HG03457 (cell line): Measurements from ENCODE around the gene NQO2.
A peak's percentile ranks its signal among the peaks of the same experiment; 100 is the strongest.

Source experiments
- ATAC-seq: cut with Tn5 transposase; IDR thresholded peaks from one replicate; pipeline ENCODE4 v1.9.1; 2021; ENCODE audit warnings: moderate number of reproducible peaks; ENCODE audit not compliant: unreplicated experiment

NQO2 gene, protein sequence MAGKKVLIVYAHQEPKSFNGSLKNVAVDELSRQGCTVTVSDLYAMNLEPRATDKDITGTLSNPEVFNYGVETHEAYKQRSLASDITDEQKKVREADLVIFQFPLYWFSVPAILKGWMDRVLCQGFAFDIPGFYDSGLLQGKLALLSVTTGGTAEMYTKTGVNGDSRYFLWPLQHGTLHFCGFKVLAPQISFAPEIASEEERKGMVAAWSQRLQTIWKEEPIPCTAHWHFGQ

DNA sequence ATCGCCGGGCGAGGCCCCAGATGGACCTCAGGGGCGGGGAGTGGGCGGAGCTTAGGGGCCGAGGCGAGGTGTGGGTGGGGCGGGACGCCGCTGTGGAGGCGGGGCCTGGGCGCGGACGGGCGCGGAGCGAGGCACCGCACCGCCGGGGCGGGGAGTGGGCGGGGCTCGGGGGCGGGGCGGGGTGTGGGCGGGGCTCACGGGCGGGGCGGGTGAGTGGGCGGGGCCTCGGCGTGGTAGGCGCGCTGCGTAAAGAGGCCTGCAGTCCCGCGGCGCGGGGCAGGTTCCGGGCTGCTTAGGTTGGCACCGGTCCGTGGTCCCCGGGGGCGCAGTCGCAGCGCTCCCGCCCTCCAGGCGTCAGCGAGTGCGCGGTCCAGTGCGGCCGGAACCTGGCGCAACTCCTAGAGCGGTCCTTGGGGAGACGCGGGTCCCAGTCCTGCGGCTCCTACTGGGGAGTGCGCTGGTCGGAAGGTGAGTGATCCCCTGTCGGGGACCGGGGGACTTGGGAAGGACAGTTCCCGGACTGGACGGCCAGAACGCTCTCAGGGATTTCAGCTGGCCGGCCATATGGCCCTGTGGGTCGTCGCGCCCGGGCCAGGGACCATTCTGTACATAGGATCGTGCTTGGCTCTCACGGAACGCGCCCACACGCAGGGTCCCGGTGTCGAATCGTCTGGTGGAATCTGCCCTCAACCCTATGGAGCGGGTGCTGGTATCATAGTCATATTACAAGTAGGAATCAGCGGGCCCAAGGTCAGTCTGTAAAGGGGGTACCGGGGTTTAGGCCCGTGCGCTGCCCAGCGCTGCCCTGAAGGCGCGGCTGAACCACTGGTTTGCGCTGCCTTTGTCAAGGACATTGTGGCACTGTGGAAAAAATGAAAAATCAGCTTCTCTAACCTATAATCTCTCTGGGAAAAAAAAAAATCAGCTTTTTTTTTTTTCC lies at the start of gene NQO2:
Gene NQO2, plus strand, starts transcription at position 277 of the 940 bp plus-strand sequence. CDS start 6,659 bp downstream, outside the sequence.
- ATAC-seq, result peak; percentile 52

DNA sequence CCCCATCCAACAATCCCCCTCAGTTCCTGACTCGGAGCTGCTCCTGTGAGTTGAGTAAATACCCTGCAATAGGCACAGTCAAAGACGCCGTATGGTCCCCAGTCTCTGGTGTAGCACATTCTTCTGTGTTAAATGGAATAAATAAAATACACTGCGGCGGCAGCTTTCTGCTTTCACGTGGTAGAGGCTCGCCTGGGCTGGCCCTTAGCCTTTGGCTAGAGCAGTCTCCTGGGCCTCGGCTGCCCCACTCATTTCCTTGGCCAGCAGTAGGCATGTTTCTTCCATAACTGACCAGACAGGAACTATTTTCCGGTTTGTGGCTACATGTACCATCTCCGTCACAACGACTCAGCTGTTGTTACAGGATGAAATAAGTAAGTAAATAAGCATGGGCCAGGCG lies 49.0 kb upstream of the NQO2 start:
- ATAC-seq, result no peak

DNA sequence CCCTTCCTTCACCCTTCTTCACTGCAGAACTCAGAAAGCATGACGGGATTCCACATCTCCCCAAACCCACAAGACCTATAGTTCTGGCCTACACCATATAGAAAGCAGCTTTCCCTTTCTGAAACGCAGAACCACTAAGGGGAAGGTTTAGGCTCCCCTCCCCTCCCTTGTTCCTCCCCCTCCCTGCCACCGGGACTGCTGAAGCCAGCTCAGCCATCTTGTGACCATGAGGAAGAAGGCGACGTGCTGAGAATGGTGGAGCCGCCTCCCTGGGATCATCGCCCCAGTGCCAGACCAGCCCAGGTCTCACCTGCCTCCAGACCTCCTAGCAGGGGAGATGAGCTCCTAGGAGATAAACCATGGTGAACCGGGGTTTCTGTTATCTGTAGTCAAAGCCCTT lies 48.0 kb upstream of the NQO2 start:
- no peak for ATAC-seq

DNA sequence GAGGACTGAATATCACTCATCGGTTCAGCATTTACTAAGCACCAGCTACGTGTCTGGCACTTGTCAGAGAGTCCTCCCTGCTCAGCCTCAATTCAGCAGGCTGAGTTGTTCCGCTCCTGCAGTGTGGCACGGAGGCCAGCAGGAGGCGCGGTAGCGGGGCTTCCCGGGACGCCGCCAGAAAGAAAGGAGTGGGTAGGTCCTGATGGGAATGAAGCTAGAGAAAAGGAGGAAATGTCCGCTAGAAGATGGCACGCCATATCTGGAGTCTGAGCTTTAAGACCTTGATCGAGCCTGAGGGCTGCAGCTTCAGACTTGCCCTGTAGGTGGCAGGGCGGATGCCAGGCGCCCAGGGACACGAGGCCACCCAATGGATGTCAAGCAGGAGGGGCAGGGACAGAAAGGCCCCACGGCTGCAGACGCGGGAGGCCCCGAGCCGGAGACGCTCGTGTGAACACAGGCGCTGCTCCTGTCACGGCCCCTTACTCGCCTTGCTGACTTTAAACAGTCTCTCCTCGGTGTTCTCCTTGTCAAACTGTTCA lies 47.1 kb upstream of the NQO2 start:
- no peak for ATAC-seq

DNA sequence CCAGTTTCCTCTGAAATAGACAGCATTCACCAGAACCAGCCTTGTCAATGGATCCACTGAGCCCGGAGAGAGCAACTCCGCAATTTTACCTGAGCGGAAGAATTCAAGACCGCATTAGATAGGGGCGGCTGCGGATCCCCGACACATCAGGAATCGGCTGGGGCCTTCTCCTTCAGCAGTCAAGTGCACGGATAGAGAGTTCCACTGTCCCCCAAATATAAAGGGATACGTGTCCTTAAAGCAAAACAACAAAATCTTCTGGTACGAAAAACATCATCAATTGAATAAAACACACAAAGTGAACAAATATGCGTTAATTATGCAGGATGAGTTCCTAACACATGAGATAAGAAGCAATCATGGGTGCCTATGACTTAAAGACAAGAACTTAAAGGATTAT lies 46.6 kb upstream of the NQO2 start:
- ATAC-seq, result no peak

DNA sequence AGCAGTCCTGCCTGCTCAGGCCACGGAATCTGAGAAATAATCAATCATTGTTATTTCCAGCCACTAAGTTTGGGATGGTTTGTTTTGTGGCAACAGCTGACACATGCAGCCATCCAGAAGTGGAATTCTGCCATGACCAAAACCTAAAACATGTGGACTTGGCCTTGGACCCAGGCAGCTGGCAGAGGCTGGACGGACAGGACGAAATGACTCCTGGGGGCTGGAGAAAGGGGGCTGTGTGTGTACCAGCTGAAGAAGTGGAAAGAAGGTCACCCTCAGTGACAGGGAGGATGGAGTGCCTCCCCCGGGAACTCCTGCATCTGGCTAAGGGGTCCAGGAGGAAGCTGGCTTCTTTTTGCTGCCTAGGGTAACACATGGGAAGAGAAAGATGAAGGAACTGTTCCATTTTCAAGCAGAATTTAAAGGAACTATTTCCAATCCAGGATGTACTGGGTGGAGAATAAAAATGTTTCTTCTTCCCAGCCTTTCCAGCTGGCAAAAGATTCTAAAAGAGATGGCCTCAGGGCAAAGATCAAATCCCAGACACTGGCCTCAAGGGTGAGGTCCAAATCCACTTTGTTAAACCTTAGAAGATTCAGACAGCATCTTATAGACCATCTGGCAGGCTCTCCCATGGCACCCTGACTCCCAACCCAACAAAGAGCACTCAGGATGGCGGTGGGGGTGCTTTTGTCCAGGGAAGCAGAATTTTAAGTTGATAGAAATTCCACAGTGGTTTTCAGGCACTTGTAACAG lies 42.6 kb upstream of the NQO2 start:
- ATAC-seq, result no peak

- no peak for ATAC-seq
Observed at GRCh38 chr6:2957696-2958330, 41.9 kb upstream of the NQO2 start.

DNA sequence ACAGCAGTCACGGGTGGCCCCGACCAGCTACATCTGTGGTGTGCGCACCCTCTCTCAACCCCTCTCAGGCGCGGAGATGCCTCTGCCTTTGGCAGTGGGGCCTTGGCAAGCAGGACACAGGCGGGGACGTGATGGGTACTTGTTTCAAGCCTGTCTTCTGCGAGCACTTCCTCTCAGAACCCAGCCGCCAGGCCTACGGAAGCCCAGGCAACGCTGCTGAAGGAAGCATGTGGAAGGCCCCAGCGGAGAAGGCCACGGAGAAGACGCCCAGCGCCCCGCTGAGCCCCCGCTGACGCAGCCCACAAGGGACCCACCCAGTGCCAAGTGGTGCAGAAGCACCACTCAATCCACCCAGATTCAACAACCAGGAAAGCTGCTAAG lies 41.4 kb upstream of the NQO2 start:
- no peak for ATAC-seq

GRCh38 chr6:2958776-2959175 lies 40.9 kb upstream of the NQO2 start:
- no peak for ATAC-seq

GRCh38 chr6:2959909-2960719 lies 39.6 kb upstream of the NQO2 start:
- no peak for ATAC-seq

GRCh38 chr6:2960935-2961334 lies 38.8 kb upstream of the NQO2 start:
- no peak for ATAC-seq

DNA sequence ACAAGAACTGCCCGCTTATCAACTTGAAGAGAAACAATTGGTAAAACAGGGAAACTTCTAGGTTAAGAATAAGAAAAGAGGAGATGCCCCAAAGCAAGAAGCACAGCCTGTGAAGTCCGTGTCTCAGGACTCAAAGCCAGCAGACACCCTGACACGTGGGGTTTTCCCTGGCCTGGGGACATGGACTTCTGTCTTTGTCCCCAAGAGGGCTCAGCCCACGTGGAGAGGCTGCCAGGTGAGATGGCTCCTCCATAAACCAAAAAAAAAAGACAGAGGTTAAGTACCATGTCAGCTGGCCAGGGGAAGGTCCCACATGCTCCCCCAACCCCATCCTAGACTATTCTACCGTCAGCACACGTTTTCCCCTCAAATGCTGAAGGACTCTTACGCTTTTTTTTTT lies 38.2 kb upstream of the NQO2 start:
- no peak for ATAC-seq

GRCh38 chr6:2962004-2962403 lies 37.7 kb upstream of the NQO2 start:
- no peak for ATAC-seq

GRCh38 chr6:2962636-2963035 lies 37.1 kb upstream of the NQO2 start:
- ATAC-seq, result no peak

DNA sequence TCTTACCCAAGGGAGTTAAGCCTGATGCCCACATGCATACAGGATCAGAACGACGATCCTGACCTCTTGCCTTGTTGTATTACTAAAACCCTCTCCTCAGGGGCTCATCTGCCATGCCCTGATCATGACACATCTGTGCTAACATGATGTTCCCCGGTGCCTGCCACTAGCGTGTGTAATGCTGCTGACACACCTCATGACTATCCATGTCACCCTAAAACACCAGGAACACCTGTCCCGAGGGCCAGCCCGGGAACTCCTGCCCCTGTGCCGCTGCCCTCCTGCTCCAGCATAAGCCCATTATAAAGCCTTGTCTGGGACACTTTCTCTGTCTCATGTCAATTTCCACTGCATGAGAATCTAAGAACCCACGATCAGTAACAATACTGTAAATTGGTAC lies 35.9 kb upstream of the NQO2 start:
- ATAC-seq, result no peak

DNA sequence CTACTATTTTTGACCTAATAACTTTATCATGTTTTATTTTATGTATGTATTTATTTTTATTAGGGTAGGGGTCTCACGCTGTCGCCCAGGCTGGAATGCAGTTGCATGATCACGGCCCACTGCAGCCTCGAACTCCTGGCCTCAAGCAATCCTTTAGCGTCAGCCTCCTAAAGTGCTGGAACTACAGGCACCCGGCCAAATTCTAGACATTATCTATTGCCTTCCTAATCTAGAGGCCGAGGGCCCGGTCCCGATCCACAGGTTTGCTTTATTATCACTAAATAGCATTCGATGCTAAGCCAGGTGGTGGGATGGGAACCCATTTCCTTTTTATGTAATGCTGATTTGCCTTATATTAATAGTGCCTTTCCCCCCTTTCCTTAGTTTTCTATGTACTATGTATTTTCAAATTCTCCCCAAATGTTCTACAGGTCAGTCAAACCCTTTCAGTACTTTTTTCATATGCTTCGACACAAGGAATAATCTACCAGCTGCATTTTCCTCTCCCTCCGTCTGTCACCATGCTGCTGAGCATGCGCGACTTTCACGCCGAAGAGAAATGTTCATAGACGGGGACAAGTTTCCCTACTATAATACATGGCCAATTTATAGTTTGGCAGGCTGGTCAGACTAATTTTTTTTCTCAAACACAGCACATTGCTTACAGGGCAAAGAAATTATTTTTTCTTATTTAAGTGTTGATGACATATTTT lies 34.7 kb upstream of the NQO2 start:
- no peak for ATAC-seq

GRCh38 chr6:2966347-2966746 lies 33.3 kb upstream of the NQO2 start:
- no peak for ATAC-seq

- ATAC-seq, result no peak
Observed at GRCh38 chr6:2967936-2968335, 31.8 kb upstream of the NQO2 start.

DNA sequence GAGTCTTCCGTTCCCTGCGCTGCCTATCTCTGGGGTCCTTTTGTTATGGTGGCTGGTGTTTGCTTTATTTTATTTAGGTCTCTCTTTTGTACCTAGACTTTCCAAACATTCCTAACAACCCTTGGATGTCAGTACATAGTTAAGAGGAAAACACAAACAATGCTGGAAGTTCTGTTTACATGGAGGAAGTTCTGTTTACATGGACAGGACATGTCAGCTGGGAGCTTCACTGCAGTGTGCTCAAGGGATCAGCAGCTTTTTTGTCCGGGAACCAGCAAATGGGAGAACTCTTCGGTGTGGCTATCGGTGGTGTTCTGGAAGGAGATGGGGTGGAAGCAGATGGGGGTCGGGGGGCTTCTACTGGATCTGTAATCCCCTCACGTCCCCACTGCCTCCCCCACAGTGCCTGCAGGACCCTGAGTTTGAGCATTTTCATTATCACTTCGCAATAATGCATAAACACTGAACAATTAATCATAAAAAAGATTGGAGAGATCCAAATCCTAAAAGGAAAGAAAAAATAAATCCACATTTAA lies 31.0 kb upstream of the NQO2 start:
- no peak for ATAC-seq
